Testis (tissue), 3 donors: ENCODE measurements around the gene ANTKMT. TPM values are rescaled to one million over a fixed set of nuclear protein-coding genes. Genes with fewer than 3 reads are reported as not detected.

ENCODE experiments used
- DNase-seq: peaks from one replicate; pipeline ENCODE4 v3.0.0-alpha.2; 2019
- H3K27ac ChIP-seq, 2 donors: fragments of 200-600 bp; sonication (generic); one replicate each; pipeline ENCODE4 v1.5.1; 2019
- H3K27me3 ChIP-seq: fragments of 200-600 bp; sonication (generic); one replicate; pipeline ENCODE4 v1.5.1; 2019
- H3K36me3 ChIP-seq: fragments of 200-600 bp; sonication (generic); one replicate; pipeline ENCODE4 v1.5.1; 2017; ENCODE audit warnings: low read depth; ENCODE audit errors: missing control alignments
- H3K4me1 ChIP-seq: fragments of 200-600 bp; sonication (generic); one replicate; pipeline ENCODE4 v1.5.1; 2019
- H3K4me3 ChIP-seq, 2 donors: fragments of 200-600 bp; sonication (generic); one replicate each; pipeline ENCODE4 v1.5.1; 2017 to 2019
- H3K9me3 ChIP-seq: fragments of 200-600 bp; sonication (generic); one replicate; pipeline ENCODE4 v1.5.1; 2017
- POLR2A ChIP-seq: fragments of 450-650 bp; IDR thresholded peaks from one replicate; pipeline ENCODE4 v1.6.1; 2017; ENCODE audit warnings: antibody characterized with exemption, mild to moderate bottlenecking, moderate library complexity
- WGBS, 2 donors: methylation state at CpG; one replicate each; pipeline ENCODE4 v1.1.5; 2018; 5-methylcytosine and 5-hydroxymethylcytosine counted together
- intact Hi-C: fragments of 100-400 bp; cut with DNase I; formaldehyde crosslinking; loops from one replicate; pipeline ENCODE4 v1.15.1; 2023; ENCODE audit warnings: low total_unique reads
- polyA plus RNA-seq: library from polyadenylated mRNA; stranded (reverse); fragments of 350-450 nt; fragmentation: Illumina TruSeq; extraction: RNeasy Lipid Tissue Mini Kit (QIAGEN cat#74804); gene quantifications from one replicate; pipeline ENCODE4 v1.2.3, GENCODE V29; 2014; ENCODE audit warnings: low read depth, low replicate concordance; ENCODE audit not compliant: insufficient read depth
- total RNA-seq, 2 donors: library from RNA; depleted of rRNA; stranded (reverse); fragments of >200 nt; gene quantifications; one replicate each; pipeline ENCODE4 v1.2.3, GENCODE V29; 2016
- TF ChIP-seq, protein P1 (sequence below), 3 experiments: fragments of 450-650 bp in 2 of 3; fragments of 200-600 bp in 1 of 3; sonication (generic) in 1 of 3; IDR thresholded peaks; one replicate each; pipeline ENCODE4 v1.5.1; 2016 to 2019; ENCODE audit warnings: antibody characterized with exemption in 3 of 3, mild to moderate bottlenecking in 2 of 3, moderate library complexity in 1 of 3

ANTKMT gene
- total and polyA plus RNA-seq, 3 donors from 2014 or later, result 68.5 to 108 (median 81.1) TPM

DNA sequence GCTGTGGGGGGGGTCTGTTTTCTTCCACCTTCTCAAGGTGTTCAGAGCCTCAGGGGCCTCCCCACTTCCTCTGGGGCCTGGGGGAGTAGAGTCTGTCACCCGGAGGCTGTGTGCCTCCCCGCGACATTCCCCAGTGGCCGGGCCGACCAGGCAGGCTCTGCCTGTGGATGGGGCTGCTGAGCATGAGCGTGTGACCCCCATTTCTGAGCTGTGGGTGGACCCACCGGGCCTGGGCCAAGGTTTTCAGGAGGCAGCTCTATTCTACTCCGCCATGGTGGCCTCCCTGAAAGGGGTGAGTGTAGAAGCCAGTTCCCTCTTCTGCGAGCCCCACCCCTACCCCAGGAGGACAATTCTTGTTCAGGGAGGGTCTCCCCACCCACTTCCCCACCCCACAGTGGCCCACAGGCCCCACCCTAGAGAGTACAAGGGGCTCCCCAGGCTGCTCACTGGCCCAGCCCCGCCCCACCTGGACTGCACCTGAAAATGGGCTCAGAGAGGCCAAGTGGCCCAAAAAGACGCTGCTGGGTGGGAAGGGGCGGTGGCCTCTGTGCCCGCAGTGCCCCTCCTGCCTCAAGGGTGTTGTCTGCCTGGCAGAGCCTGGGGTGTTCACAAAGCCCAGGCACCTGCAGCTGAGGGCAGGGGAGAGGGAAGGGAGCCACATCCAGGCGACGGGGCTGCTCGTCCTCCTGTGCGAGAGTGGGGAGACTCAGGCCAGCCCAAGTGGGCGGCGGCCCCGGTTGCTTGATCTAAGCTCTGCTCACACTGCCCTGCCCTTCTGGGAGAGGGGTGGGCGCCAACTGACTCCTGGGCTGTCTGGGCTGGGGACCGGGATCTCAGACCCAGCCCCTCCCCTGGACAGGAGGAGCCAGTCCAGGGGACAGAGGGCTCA is 40.9 kb downstream of the ANTKMT start:
- DNase-seq, result no peak
- intact Hi-C loops, result no loop called here
- Histone ChIP-seq H3K27ac (no peak overlapping the region), H3K9me3 (no peaks in the 10 kb centered on the region), H3K4me1 (no peaks in the 10 kb centered on the region), H3K4me3 (no peak overlapping the region), H3K36me3 (no peaks in the 10 kb centered on the region), H3K27me3 (no peaks in the 10 kb centered on the region)
- TF ChIP-seq, protein P1, sequence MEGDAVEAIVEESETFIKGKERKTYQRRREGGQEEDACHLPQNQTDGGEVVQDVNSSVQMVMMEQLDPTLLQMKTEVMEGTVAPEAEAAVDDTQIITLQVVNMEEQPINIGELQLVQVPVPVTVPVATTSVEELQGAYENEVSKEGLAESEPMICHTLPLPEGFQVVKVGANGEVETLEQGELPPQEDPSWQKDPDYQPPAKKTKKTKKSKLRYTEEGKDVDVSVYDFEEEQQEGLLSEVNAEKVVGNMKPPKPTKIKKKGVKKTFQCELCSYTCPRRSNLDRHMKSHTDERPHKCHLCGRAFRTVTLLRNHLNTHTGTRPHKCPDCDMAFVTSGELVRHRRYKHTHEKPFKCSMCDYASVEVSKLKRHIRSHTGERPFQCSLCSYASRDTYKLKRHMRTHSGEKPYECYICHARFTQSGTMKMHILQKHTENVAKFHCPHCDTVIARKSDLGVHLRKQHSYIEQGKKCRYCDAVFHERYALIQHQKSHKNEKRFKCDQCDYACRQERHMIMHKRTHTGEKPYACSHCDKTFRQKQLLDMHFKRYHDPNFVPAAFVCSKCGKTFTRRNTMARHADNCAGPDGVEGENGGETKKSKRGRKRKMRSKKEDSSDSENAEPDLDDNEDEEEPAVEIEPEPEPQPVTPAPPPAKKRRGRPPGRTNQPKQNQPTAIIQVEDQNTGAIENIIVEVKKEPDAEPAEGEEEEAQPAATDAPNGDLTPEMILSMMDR (IDR thresholded peaks at IDR 0.05), result no peak
- TF ChIP-seq POLR2A, result no peak
- 79 to 86% methylated on average over 6 to 22 of the region's 22 CpGs for WGBS, 2 donors

DNA sequence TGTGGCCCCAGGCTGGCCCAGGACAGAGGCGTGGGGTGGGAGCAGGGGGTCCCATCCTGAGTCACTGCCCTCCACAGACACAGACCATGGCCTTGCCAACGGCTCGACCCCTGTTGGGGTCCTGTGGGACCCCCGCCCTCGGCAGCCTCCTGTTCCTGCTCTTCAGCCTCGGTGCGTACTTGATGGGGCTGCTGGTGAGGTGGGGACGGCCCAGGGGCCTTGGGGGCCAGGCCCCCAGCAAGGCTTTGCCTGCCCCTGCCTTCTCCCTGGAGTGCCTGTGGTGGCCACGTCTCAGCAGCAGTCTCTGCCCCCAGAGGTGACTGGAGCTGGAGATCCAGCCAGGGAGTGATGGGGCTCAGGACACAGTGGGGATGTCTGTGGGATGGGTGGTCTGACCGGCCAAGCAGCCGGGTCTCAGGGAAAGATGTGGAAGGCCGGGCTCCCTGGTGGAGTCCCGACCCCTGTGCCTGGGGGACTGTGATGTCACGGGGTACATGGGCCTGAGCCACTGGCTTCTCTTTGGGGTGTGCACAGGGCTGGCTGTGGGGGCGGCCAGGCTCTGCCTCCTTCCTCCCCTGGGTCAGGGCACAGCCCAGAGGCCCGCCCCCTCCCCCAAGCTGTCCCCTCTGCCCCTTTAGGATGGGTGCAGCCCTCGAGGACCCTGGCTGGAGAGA is 41.8 kb downstream of the ANTKMT start:
- Histone ChIP-seq H3K27ac (no peak overlapping the region), H3K4me3 (no peak overlapping the region), H3K27me3 (no peaks in the 10 kb centered on the region), H3K9me3 (no peaks in the 10 kb centered on the region), H3K36me3 (no peaks in the 10 kb centered on the region), H3K4me1 (no peaks in the 10 kb centered on the region)
- TF ChIP-seq POLR2A, result no peak
- TF ChIP-seq, protein P1 (IDR thresholded peaks at IDR 0.05), result no peak
- intact Hi-C loops, result no loop called here
- DNase-seq, result no peak
- WGBS, 2 donors, result 83 to 100% methylated on average over 1 to 17 of the region's 17 CpGs

- H3K36me3 ChIP-seq, result no peaks in the 10 kb centered on the region
- intact Hi-C loops, result no loop called here
- H3K27me3 ChIP-seq, result no peaks in the 10 kb centered on the region
- H3K9me3 ChIP-seq, result no peaks in the 10 kb centered on the region
- H3K27ac ChIP-seq, result no peak overlapping the region
- TF ChIP-seq POLR2A, result no peak
- TF ChIP-seq, protein P1 (IDR thresholded peaks at IDR 0.05), result no peak
- WGBS, 2 donors, result 69 to 77% methylated on average over 7 to 16 of the region's 21 CpGs
- H3K4me1 ChIP-seq, result no peaks in the 10 kb centered on the region
- no peak for DNase-seq
- H3K4me3 ChIP-seq, result no peak overlapping the region
Measured at GRCh38 chr16:763369-764183, 42.6 kb downstream of the ANTKMT start.

DNA sequence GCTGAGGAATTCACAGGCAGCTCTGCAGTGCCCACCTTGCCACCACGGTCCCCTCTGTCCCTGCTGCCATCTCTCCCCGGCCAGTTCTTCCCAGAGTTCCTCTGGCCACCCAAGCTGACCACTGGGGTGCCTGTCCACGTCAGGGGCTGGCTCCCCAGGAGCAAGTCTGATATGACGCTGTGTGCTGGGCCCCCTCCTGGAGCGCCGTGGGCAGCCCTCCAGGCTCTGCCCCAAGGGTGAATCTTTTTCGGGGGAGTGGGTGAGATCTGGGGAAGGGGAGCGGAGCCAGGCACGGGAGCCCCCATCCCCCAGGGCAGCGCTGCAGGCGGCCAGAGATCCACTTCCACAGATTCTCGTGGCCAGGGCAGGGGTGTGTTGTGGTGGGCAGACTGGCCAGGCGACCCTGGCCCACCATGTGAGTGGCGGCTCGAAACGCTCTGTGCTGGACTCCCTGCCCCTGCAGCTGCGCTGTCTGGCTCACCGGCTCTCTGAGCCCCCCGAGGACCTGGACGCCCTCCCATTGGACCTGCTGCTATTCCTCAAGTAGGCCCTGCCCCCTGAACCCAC is 43.3 kb downstream of the ANTKMT start:
- H3K4me1 ChIP-seq, result no peaks in the 10 kb centered on the region
- WGBS, 2 donors, result 57% methylated on average over 13 to 20 of the region's 20 CpGs
- H3K27ac ChIP-seq, result no peak overlapping the region
- H3K4me3 ChIP-seq, result no peak overlapping the region
- no peaks in the 10 kb centered on the region for H3K27me3 ChIP-seq
- no peak for TF ChIP-seq POLR2A
- TF ChIP-seq, protein P1 (IDR thresholded peaks at IDR 0.05), result no peak
- no peaks in the 10 kb centered on the region for H3K36me3 ChIP-seq
- H3K9me3 ChIP-seq, result no peaks in the 10 kb centered on the region
- intact Hi-C loops, result no loop called here
- no peak for DNase-seq
